GM15510 (cell line): ENCODE results near the gene SHOX.

Experiments used
- POLR2A ChIP-seq: IDR thresholded peaks from 3 replicates; pipeline ENCODE4 v1.6.1; 2011; ENCODE audit warnings: borderline replicate concordance; ENCODE audit not compliant: insufficient read length; ENCODE audit errors: extremely low read depth

The SHOX gene

DNA sequence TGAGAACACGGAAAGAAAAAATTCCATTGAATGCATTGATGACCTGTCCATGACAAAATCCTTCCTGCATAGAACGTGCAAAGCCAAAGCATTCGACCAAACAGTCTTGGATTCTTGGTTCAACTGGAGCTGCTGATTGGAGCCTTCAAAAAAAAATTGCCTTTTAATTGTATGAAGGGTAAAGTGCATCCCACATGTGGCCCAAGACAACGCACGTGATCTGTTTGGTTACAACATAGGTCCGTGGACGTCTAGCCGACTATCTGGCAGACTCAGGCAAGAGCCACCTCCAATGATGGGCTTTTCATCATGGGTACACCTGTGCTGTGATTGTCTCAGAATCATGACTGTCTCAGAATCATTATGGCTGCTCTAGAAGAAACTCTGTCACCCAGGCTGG is 52.3 kb downstream of the SHOX start:
- no peak for TF ChIP-seq POLR2A

DNA sequence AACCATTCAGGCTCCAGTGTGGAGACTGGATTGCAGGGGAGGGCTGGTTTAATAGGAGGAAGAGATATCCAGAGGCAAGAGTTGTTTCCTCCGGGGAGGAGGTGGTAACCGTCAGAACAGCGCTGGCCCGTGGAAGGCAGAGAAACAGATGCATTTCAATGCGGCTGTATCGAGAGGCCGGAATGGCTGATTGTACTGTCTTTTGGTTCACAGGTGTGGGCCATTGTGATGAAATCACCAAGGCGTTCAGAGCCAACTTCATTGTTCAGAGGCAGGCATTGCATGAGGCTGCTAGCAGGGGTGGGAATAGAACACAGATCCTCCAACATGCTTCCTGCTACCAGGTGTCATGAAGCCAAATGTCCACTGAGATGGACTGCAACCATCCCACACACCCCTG is 53.0 kb downstream of the SHOX start:
- TF ChIP-seq POLR2A, result no peak

DNA sequence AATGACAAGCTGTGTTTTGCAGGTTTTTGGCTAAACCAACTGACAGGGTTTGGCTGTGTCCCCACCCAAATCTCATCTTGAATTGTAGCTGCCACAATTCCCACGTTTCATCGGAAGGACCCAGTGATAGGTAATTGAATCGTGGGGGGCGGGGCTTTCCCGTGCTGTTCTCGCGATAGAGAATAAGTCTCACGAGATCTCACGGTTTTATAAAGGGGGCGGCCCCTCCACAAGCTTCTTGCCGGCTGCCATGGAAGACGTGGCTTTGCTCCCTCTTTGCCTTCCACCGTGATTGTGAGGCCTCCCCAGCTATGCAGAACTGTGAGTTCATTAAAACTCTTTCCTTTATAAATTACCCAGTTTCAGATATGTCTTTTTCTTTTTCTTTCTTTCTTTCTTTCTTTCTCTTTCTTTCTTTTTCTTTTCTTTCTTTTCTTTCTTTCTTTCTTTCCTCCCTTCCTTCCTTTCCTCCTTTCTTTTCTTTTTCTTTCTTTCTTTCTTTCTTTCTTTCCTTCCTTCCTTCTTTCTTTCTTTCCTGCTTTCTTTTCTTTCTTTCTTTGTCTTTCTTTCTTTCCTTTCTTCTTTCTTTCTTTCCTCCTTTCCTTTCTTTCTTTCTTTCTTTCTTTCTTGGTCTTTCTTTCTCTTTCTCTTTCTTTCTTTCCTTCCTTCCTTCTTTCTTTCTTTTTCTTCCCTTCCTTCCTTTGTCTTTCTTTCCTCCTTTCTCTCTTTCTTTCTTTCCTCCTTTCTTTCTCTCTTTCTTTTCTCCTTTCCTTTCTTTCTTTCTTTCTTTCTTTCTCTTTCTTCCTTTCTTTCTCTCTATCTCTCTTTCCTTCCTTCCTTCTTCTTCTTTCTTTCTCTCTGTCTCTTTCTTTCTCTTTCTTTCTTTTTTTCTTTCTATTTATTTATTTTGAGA is 54.8 kb downstream of the SHOX start:
- TF ChIP-seq POLR2A, result no peak

DNA sequence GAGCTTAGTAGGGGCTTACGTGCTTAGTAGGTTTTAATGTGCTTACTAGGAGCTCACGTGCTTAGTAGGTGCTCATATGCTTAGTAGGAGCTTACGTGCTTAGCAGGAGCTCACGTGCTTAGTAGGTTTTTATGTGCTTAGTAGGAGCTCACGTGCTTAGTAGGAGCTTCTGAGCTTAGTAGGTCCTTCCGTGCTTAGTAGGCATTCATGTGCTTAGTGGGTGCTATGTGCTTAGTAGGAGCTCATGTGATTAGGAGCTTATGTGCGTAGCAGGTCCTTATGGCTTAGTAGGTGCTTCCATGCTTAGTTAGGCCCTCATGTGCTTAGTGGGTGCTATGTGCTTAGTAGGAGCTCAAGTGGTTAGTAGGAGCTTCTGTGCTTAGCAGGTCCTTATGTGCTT is 59.4 kb downstream of the SHOX start:
- TF ChIP-seq POLR2A, result no peak

DNA sequence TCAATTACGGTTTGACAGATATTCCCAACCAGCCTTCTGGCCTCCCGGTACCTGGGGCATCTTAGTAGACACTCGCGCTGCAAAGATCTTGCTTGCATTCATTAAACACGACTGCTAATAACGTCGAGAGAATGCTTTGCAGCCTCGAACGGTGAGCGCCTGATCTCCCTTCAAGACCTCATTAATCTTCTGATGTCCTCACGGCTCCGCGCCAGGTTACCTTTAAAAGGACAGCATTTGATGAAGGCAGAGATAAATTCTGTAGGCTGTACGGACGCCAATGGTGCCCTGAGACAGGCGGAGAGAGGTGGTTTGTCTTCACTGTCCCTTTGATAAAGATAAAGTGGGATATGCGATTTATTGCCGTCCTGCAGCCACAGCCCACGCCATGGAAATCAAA is 64.2 kb downstream of the SHOX start:
- TF ChIP-seq POLR2A, result no peak

DNA sequence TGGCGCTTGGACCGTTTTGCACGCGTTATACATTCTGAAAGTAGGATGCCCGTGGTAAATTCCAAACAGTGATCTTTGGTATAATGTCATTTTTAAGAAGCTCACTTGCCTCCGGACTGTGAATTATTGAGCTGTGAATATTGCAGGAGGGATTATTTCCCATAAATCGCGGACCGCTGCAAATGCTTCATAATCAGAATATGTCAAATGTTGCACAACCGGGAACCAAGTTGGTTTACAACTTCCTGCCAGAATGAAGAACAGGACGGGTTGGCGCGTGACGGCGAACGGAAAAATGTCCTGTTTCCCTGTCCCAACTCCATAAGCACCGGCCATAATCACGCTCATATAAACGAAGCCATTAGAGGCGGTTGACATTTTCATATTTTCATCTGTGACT is 67.6 kb downstream of the SHOX start:
- TF ChIP-seq POLR2A, result no peak

DNA sequence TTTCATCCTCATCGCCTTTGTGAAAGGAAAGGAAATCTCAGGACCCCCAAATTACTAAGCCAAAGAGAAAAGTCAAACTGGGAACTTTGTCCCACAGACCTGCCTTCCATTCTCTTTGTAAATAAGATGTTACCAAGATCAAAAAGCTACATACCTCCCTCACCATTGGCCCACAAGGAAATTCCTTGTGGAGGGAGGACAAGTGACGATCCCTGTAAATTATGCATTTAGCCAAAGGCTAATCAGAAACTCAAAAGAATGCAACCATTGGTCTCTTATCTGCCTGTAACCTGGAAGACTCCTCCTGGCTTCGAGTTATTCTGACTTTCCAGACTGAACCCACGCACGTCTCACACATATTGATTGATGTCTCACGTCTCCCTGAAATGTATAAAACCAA is 70.3 kb downstream of the SHOX start:
- TF ChIP-seq POLR2A, result no peak

DNA sequence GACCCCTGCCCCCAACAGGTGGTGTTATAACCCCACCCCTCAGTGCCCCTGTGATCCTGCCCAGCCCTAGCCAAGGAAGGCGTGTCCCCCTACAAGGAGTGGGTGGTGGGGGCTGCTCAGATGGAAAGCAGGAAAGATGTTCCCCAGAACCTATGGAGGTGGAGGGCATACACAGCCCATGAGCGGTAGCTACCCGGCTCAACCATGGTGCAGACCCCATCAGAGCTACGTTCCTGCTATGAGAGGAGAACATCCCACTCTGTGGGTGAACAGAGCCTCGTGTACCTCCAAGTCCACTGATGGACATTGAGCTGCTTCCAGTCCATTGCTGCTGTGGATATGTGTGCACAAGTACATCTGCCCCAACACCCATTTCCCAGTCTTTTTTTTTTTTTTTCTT is 71.1 kb downstream of the SHOX start:
- TF ChIP-seq POLR2A, result no peak

DNA sequence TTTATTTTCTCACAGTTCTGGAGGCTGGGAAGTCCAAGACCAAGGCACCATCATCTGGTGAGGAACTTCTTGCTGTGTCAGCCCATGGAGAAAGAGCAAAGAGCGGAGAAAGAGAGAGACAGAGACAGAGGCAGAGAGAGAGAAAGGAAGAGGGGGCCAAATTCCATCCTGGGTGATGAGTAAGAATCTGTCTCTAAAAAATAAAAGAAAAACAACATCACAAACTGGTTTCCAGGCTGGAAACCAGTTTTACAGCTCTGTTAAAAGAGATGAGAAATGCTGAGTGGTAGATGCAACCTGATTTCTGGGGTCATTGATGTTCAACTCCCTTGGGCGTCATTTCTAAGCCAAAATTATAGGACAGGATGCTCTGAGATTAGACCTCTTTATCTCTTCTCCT is 72.9 kb downstream of the SHOX start:
- TF ChIP-seq POLR2A, result no peak

DNA sequence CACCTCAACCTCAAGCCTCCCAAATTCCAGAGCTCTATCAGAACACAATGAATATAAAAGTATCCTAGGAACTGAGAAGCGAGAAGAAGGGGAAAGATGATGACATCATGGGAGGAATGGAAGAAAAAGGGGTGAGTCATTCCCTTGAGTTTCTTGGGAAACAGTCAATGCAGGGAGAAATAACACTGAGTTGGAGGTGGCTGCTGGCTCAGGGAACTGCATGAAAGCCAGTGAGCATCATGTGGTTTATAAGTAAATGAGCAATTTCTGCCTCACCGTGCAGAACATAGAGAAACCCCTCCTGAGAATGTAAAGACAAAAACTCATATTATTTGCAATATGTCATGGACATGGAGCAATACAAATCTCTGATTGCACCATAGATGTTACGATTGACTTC is 73.3 kb downstream of the SHOX start:
- no peak for TF ChIP-seq POLR2A
